ENCODE measurements around the gene EPHB1.

EPHB1 gene

DNA sequence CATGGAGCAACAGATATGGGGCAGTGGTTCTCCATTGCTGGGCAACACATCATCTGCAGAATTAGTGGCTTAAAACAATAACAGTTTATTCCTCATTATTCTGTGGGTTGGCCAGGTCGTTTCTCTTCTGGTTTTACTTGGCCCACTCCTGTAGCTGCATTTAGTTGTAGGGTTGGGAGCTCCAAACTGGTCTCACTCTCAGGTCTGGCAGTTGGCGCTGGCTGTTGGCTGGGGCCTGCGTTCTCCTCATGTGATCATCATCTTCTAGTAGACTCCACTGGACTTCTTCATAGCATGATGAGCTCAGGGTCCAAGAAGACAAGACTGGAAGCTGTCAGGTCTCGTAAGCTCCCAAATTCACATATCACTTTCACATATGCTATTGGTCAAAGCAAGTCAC, 91.9 kb downstream of the EPHB1 start:
- DNase-seq: no peak

- no peak for DNase-seq
Measured at GRCh38 chr3:134887536-134887935, 92.5 kb downstream of the EPHB1 start.

- no peak for DNase-seq
Measured at GRCh38 chr3:134892326-134892725, 97.3 kb downstream of the EPHB1 start.

- DNase-seq: no peak
Measured at GRCh38 chr3:134892761-134893160, 97.7 kb downstream of the EPHB1 start.

DNA sequence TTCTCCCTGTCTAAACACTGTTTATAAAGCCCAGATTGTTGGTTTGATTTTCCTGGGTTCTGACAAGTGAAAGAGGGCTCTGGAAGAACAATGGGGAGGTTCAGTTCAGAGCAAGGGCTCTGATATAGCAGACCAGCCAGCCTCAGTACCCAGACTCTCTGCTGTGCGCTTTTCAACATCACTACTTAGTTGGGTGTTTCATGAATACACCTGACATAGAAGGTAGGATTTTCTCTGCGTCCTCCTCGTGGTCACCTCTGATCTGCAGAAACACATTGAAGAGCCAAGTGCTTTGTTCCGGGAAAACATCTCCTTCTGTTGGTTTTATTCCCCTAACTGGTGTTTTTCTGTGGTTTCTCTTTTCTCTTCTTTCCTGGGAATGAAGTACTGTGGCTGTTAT, 99.5 kb downstream of the EPHB1 start:
- no peak for DNase-seq

GRCh38 chr3:134895181-134895580, 100.1 kb downstream of the EPHB1 start:
- no peak for DNase-seq

GRCh38 chr3:134896141-134896540, 101.1 kb downstream of the EPHB1 start:
- DNase-seq: no peak

DNA sequence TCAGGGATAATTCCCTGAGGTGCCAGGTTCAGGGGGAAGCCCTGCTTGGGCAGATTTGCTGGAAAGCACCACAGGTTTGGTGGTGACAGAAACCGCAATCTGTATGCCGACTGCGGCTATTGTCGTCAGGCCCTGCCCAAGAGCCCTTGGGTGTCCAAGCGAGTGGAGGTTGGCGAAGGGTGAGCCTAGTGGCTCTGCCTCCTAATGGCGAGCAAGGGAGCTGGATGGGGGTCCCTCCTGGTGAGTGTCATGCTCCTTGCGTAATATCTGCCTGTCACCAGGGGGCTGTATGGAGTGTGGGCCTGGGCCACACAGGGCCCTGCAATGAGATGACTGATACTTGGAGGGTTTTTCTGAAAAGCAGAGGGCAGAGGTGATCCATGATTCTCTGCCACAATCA, 101.6 kb downstream of the EPHB1 start:
- no peak for DNase-seq

- DNase-seq: no peak
Measured at GRCh38 chr3:134897391-134898141, 102.5 kb downstream of the EPHB1 start.

DNA sequence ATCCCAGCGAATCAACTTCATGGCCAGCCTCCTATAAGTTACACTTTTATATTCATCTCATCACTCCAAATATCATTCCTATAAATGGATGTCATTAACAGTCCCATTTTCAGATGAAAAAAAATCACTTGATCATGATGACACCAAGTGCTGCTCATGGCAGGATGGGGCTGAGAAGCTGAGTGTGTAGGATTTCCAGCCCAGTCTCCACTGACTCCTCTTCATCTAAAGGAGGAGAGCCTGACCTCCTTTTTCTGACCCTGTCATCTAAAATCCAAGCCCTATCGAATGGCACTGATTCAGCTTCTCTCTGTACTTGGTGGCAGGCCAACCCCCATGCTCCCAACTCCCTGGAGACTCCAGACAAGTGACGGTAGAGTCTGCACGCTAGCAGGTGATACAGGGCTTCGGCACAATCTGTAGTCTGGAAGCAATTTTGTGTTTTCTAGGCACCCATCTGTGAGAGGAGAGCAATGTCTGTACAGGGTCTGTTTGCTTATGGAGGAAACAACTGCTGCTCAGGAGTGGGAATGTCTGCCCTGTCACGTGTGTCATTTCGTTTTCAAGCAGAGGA, 103.2 kb downstream of the EPHB1 start:
- peak; percentile 29 for DNase-seq

DNA sequence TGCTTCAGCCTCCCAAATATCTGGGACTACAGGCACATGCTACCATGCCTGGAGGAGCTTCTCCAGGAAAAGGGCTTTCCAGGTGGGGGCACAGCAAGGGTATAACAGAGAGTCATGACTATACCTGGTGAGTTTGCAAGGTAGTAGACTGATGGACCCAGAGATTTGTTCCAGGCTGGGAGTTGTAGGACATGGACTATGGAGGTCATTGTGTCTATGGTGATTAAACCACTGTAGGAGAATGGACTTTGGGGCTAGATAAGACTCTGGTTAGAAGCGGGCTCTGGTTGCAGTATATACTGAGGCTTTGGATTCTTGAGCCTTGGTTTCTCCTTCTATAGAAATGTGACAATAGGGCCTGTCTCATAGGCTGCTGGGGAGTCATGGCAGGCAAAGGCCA, 104.7 kb downstream of the EPHB1 start:
- no peak for DNase-seq

- no peak for DNase-seq
Measured at GRCh38 chr3:134900482-134900881, 105.4 kb downstream of the EPHB1 start.

GRCh38 chr3:134901461-134901860, 106.4 kb downstream of the EPHB1 start:
- DNase-seq: no peak

GRCh38 chr3:134903837-134904236, 108.8 kb downstream of the EPHB1 start:
- no peak for DNase-seq

GRCh38 chr3:134904241-134904771, 109.2 kb downstream of the EPHB1 start:
- DNase-seq: peak; percentile 51

DNA sequence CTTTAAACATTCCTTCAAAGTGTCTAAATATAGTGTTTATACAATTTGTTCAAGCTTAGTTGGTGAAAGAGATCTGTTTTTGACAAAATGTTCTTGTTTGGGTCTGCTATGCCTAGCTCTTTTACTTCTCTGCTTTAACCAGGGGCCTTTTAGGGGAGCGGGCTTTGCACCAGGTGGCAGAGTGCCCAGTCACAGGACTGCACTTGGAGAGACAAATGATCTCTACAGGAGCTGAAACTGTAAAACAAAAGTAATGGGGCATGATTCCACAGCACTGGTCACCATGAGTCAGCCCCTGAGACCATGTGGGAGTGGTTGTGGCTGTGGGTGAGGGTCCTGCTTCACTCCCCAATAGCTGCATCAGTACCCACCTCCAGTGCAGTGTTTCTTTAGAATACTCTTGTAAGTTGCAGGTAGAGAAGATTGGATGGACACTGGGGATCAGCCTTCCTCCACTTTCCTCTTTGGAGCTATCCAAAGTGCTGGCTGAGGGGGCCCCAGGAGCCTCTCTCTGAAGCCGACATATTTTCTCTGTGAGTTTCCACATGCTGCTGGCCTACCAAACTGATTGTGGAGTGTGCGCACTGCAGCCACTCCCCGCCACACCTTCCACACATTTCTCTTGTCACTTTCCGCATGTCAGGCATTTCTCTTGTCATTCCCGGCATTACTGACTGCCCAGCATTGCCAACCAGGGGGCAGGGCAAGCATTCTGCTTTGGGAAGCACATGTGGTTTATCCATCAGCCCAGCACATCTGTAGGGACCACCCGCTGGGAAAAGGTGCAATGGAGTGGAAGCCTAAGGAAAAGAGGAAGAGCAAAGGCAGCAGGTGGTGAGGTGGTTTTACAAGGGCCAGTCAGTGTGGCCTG, 110.0 kb downstream of the EPHB1 start:
- peak; percentile 51 for DNase-seq

GRCh38 chr3:134905647-134905935, 110.5 kb downstream of the EPHB1 start:
- DNase-seq: no peak

GRCh38 chr3:134908271-134908670, 113.2 kb downstream of the EPHB1 start:
- DNase-seq: no peak

- DNase-seq: no peak
Measured at GRCh38 chr3:134910026-134910425, 115.0 kb downstream of the EPHB1 start.

DNA sequence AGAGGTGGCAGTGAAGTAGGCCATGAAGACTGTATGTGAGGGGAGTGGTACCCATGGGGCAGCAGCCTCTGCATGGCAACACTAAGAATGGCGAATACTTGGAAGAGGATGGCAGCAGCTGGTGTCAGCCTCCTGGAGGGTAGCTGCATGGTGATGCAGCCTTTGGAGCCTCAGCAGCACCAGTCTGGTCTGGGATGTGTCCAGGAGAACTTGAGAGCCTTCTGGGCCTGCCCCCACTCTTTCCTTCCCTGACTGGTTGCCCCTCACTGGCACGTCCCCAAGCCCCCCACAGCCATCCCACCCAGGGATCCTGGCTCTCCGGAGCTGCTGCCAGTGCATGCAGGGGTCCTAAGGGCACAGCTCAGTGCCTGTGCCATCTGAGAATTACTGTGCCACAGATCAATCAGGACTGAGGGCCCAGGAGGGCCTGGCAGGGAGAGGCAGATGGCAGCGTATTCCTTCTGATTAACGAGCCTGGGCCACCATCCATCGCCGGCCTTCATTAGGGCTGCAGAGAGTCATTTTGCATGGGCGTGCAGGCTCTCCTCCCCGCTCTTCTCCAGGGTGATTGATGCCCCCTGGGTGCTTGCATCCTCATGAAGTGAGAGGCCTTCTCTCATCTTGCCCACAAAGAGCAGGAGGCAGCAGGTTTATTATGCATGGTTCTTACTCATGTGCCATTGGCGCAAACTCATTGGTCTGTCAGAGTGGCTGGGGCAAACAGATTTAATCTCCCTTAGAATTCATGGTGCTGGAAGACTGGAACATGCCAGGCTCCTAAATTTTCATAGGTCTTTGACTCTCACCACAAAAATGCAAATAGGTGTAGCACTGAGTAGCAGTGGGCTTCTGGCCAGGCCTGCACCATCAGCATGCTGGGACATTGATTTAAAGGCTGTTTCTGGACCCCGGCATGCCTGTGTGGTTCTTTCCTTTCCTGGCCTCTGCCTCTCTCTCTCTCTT, 116.8 kb downstream of the EPHB1 start:
- DNase-seq: peak; percentile 99

DNA sequence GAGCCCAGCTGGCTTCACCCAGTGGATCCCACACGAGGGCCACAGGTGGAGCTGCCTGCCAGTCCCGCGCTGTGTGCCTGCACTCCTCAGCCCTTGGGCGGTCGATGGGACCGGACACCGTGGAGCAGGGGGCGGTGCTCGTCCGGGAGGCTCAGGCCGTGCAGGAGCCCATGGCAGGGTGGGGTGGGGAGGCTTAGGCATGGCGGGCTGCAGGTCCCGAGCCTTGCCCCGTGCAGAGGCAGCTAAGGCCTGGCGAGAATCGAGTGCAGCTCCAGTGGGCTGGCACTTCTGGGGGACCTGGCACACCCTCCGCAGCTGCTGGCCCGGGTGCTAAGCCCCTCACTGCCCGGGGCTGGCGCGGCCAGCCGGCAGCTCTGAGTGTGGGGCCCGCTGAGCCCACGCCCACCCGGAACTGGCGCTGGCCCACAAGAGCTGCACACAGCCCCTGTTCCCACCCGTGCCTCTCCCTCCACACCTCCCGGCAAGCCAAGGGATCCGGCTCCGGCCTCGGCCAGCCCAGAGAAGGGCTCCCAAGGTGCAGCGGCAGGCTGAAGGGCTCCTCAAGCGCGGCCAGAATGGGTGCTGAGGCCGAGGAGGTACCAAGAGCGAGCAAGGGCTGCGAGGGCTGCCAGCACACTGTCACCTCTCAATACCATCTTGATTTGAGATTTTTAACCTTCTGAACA, 121.4 kb downstream of the EPHB1 start:
- DNase-seq: no peak

DNA sequence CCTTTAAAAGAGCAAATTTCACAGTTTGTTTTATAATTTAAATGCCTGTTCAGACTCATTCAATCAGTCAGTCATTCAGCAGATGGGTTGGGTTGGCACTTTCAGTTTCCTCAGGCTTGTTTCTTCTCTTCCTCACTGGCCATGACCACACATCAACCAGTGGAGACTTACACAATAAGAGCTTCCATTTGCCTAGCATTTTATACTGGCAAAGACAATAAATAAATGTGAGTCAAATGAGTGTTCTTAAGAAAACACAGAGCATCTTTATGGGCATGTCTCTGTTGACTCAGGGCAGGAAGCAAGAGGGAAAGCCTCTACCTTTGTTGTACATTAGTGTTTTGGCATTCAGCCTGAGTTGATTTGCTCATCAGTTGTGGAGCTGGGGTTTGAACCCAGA, 122.6 kb downstream of the EPHB1 start:
- no peak for DNase-seq
